HepG2 (cell line): ENCODE results near the gene CABLES1. TPM values are rescaled to one million over a fixed set of nuclear protein-coding genes. Genes with fewer than 3 reads are reported as not detected.

ENCODE experiments used
- ATAC-seq: fragments of 200-7000 bp; cut with Tn5 transposase; 3 replicates; pipeline ENCODE4 v1.9.1; 2020; ENCODE audit warnings: mild to moderate bottlenecking, moderate library complexity
- BruUV-seq: library from RNA; stranded (reverse); fragments of 400-500 nt; replicated peaks from 2 replicates; lab custom pipeline; 2021; lab: Mats Ljungman, UMichigan
- CTCF ChIA-PET: fragments of 300-600 bp; formaldehyde crosslinking; extraction: SDS; loops from one replicate; lab custom pipeline; 2021; ENCODE audit warnings: low total read pairs, inconsistent platforms, low intra/inter-chr PET ratio; lab: Yijun Ruan, JAX
- POLR2A ChIA-PET: fragments of 350-600 bp; sonication (Branson Sonifier 250); formaldehyde crosslinking; loops from one replicate; lab custom pipeline; 2020; ENCODE audit warnings: antibody characterized with exemption, inconsistent platforms; lab: Yijun Ruan, JAX
- DNase-seq: peaks from one replicate; pipeline ENCODE4 v3.0.0-alpha.2; 2015; ENCODE audit warnings: low spot score
- FAIRE-seq: peaks from 3 replicates; lab custom pipeline; 2011; peaks lifted over from hg19 to GRCh38; lab: Jason Lieb, UNC
- H2AFZ ChIP-seq: one replicate; pipeline ENCODE4 v1.6.1; 2011; ENCODE audit warnings: low read length, inconsistent platforms
- H3K27ac ChIP-seq: fragments of 300-600 bp; 3 replicates; pipeline ENCODE4 v1.8.0; 2011; ENCODE audit warnings: mixed run types, mild to moderate bottlenecking, mixed read lengths, low read length, inconsistent platforms; ENCODE audit not compliant: insufficient read depth; ENCODE audit errors: extremely low read length
- H3K27me3 ChIP-seq, 2 experiments: fragments of 200-600 bp in 1 of 2; 2 replicates in 1 of 2; 3 replicates in 1 of 2; pipeline versions ENCODE4 v1.6.0 to v1.8.0; 2011; ENCODE audit warnings: low read length in 2 of 2, mild to moderate bottlenecking in 2 of 2, moderate library complexity in 2 of 2, inconsistent platforms in 1 of 2; ENCODE audit not compliant: insufficient read depth in 2 of 2, control insufficient read depth in 1 of 2
- H3K36me3 ChIP-seq, 2 experiments: fragments of 200-600 bp in 1 of 2; replicated peaks in 1 of 2; 2 replicates in 1 of 2; 3 replicates in 1 of 2; pipeline versions ENCODE4 v1.5.1 to v1.8.0; 2011; ENCODE audit warnings: low read length in 2 of 2, inconsistent platforms in 1 of 2; ENCODE audit not compliant: insufficient read depth in 2 of 2, control insufficient read depth in 1 of 2
- H3K4me1 ChIP-seq: 2 replicates; pipeline ENCODE4 v1.5.1; 2012; ENCODE audit warnings: low read length, inconsistent platforms; ENCODE audit not compliant: insufficient read depth
- H3K4me2 ChIP-seq: 2 replicates; pipeline ENCODE4 v1.6.0; 2011; ENCODE audit warnings: low read depth, low read length, inconsistent platforms
- H3K4me3 ChIP-seq, 3 experiments: fragments of 200-600 bp in 1 of 3; sonication (generic), shearing (Covaris generic) in 1 of 3; replicated peaks in 1 of 3; 2 replicates each; pipeline ENCODE4 v1.5.1; 2011 to 2016; ENCODE audit warnings: low read length in 3 of 3, inconsistent platforms in 2 of 3, low read depth in 2 of 3, mild to moderate bottlenecking in 2 of 3, control low read depth in 1 of 3, mixed read lengths in 1 of 3; ENCODE audit not compliant: insufficient read depth in 1 of 3
- H3K79me2 ChIP-seq: one replicate; pipeline ENCODE4 v1.6.1; 2011; ENCODE audit warnings: low read length, inconsistent platforms; ENCODE audit not compliant: insufficient read depth
- H3K9ac ChIP-seq: 2 replicates; pipeline ENCODE4 v1.6.0; 2011; ENCODE audit warnings: mild to moderate bottlenecking, low read depth, low read length, inconsistent platforms; ENCODE audit not compliant: insufficient read depth
- H3K9me3 ChIP-seq: 2 replicates; pipeline ENCODE4 v1.5.1; 2012; ENCODE audit warnings: mild to moderate bottlenecking, low read length
- H4K20me1 ChIP-seq: 2 replicates; pipeline ENCODE4 v1.6.0; 2011; ENCODE audit warnings: inconsistent platforms, mild to moderate bottlenecking, low read length, moderate library complexity; ENCODE audit not compliant: insufficient read depth
- GATAD2A ChIP-seq: IDR thresholded peaks from 2 replicates; pipeline ENCODE4 v1.6.1; 2016
- GTF2F1 ChIP-seq: fragments of 150-350 bp; IDR thresholded peaks from 2 replicates; pipeline ENCODE4 v1.6.1; 2014; ENCODE audit warnings: low read length
- HOXD1 ChIP-seq: sonication (generic); formaldehyde crosslinking; IDR thresholded peaks from 2 replicates; pipeline ENCODE4 v1.5.0; 2020; ENCODE audit warnings: missing genetic modification reagents
- IKZF5 ChIP-seq: IDR thresholded peaks from 2 replicates; pipeline ENCODE4 v1.6.1; 2018; ENCODE audit warnings: missing genetic modification reagents, mild to moderate bottlenecking, missing compliant biosample characterization
- MTERF4 ChIP-seq: sonication (generic); formaldehyde crosslinking; IDR thresholded peaks from 2 replicates; pipeline ENCODE4 v1.8.0; 2023; ENCODE audit warnings: mild to moderate bottlenecking, missing genetic modification reagents
- NFE2 ChIP-seq: sonication (generic); formaldehyde crosslinking; IDR thresholded peaks from 2 replicates; pipeline ENCODE4 v1.4.0; 2020; ENCODE audit warnings: missing genetic modification reagents
- RAD21 ChIP-seq: fragments of 450-650 bp; formaldehyde crosslinking; IDR thresholded peaks from 2 replicates; pipeline ENCODE4 v1.5.0; 2020; ENCODE audit warnings: mild to moderate bottlenecking
- RBAK ChIP-seq: sonication (generic); formaldehyde crosslinking; IDR thresholded peaks from 2 replicates; pipeline ENCODE4 v1.5.1; 2020; ENCODE audit warnings: mild to moderate bottlenecking, missing genetic modification reagents
- REXO4 ChIP-seq: sonication (generic); formaldehyde crosslinking; IDR thresholded peaks from 2 replicates; pipeline ENCODE4 v1.8.0; 2022; ENCODE audit warnings: missing genetic modification reagents, mild to moderate bottlenecking, borderline replicate concordance
- RNF219 ChIP-seq: sonication (generic); formaldehyde crosslinking; IDR thresholded peaks from 2 replicates; pipeline ENCODE4 v1.5.0; 2020; ENCODE audit warnings: mild to moderate bottlenecking, missing genetic modification reagents
- SIX4 ChIP-seq: sonication (generic); formaldehyde crosslinking; IDR thresholded peaks from 2 replicates; pipeline ENCODE4 v1.4.0; 2020; ENCODE audit warnings: missing genetic modification reagents
- TEAD2 ChIP-seq: sonication (generic); formaldehyde crosslinking; IDR thresholded peaks from 2 replicates; pipeline ENCODE4 v1.9.0; 2021; ENCODE audit warnings: missing genetic modification reagents
- ZNF256 ChIP-seq: sonication (generic); formaldehyde crosslinking; conservative IDR thresholded peaks from 2 replicates; pipeline ENCODE4 v1.4.0; 2020; ENCODE audit warnings: missing genetic modification reagents
- ZNF446 ChIP-seq: sonication (generic); formaldehyde crosslinking; IDR thresholded peaks from 2 replicates; pipeline ENCODE4 v1.5.0; 2020; ENCODE audit warnings: mild to moderate bottlenecking, missing genetic modification reagents
- ZNF562 ChIP-seq: sonication (generic); formaldehyde crosslinking; IDR thresholded peaks from 2 replicates; pipeline ENCODE4 v1.8.0; 2022; ENCODE audit warnings: missing genetic modification reagents, borderline replicate concordance
- ZNF570 ChIP-seq: sonication (generic); formaldehyde crosslinking; IDR thresholded peaks from 2 replicates; pipeline ENCODE4 v1.4.0; 2020; ENCODE audit warnings: mild to moderate bottlenecking, missing genetic modification reagents, borderline replicate concordance
- ZNF816 ChIP-seq: sonication (generic); formaldehyde crosslinking; IDR thresholded peaks from 2 replicates; pipeline ENCODE4 v1.8.0; 2022; ENCODE audit warnings: missing genetic modification reagents, mild to moderate bottlenecking, borderline replicate concordance
- WGBS: methylation state at CpG from one replicate; pipeline ENCODE4 v1.1.6; 2017; ENCODE audit warnings: low lambda C conversion rate; 5-methylcytosine and 5-hydroxymethylcytosine counted together
- in situ Hi-C: cut with HindIII; loops from 2 replicates; pipeline ENCODE4 v1.10.0; 2017; ENCODE audit warnings: low pct_unique_long_range_greater_than_20kb; ENCODE audit not compliant: extremely low pct_ligation_motif_present
- intact Hi-C: fragments of 100-400 bp; cut with micrococcal nuclease; formaldehyde crosslinking; loops from one replicate; pipeline ENCODE4 v1.10.0; 2022; ENCODE audit not compliant: unreplicated experiment
- polyA plus RNA-seq, 8 experiments: library from polyadenylated mRNA; depleted of rRNA in 3 of 8; stranded (reverse) in 7 of 8; unstranded in 1 of 8; fragments of >200 nt; fragmentation: Illumina TruSeq in 4 of 8; extraction: Trizol in 4 of 8; gene quantifications; 2 replicates each; pipeline versions ENCODE4 v1.2.1 to v1.2.3, GENCODE V29; 2011 to 2016; ENCODE audit warnings: low read depth in 4 of 8, missing spikeins in 1 of 8, mixed read lengths in 1 of 8; ENCODE audit not compliant: insufficient read depth in 1 of 8
- total RNA-seq, 5 experiments: library from RNA; depleted of rRNA; stranded (reverse); fragments of >200 nt; fragmentation: Illumina TruSeq; extraction: Trizol; gene quantifications; 2 replicates each; pipeline ENCODE4 v1.2.3, GENCODE V29; 2016; ENCODE audit warnings: low read depth in 1 of 5

CABLES1 gene
- total and polyA plus RNA-seq, 2 of the 13 experiments (the other 11 are each of a cell fraction or from before 2014, with no cell fraction given), result 14.7 to 25.8 TPM

- no peaks in the 10 kb centered on the region for H3K27me3 ChIP-seq
- H4K20me1 ChIP-seq, result no peaks in the 10 kb centered on the region
- DNase-seq (no peak), ATAC-seq (no peak), FAIRE-seq (no peak)
- H3K36me3 ChIP-seq, result peaks cover 13 to 60% of the 10 kb centered on the region in 2 experiments; a peak in 4 of 5 replicates
- BruUV-seq, result no TSS peak
- TF ChIP-seq GATAD2A (CRISPR knock-in tag) (no peak), ZNF570 (CRISPR knock-in tag) (no peak), ZNF256 (CRISPR knock-in tag) (no peak), ZNF816 (CRISPR knock-in tag) (no peak), TEAD2 (no peak), IKZF5 (CRISPR knock-in tag) (no peak), ZNF562 (CRISPR knock-in tag) (no peak), REXO4 (no peak), ZNF446 (CRISPR knock-in tag) (no peak), GTF2F1 (no peak), SIX4 (no peak), NFE2 (CRISPR knock-in tag) (no peak), RNF219 (CRISPR knock-in tag) (no peak), RBAK (CRISPR knock-in tag) (no peak), HOXD1 (CRISPR knock-in tag) (no peak), MTERF4 (no peak), RAD21 (CRISPR knock-in tag) (no peak)
- no peaks in the 10 kb centered on the region for H3K79me2 ChIP-seq
- no peak overlapping the region for H2AFZ ChIP-seq
- no peak overlapping the region for H3K4me2 ChIP-seq
- H3K4me1 ChIP-seq, result peaks cover 2% of the 10 kb centered on the region
- ChIA-PET CTCF (no interaction called here), POLR2A (no interaction called here)
- no peak overlapping the region for H3K9ac ChIP-seq
- in situ Hi-C loops (no loop called here), intact Hi-C loops (no loop called here)
- no peak overlapping the region for H3K27ac ChIP-seq
- no peak overlapping the region for H3K4me3 ChIP-seq
- 95% methylated on average over 13 of the region's 13 CpGs for WGBS
- no peaks in the 10 kb centered on the region for H3K9me3 ChIP-seq
Observed at GRCh38 chr18:23250893-23251656, 115.8 kb downstream of the CABLES1 start.
